GM12878 (cell line): ENCODE data around the gene RCCD1. TPM values are rescaled to one million over a fixed set of nuclear protein-coding genes. Genes with fewer than 3 reads are reported as not detected.
A peak's percentile ranks its signal among the peaks of the same experiment; 100 is the strongest.

Experiments
- ATF7 ChIP-seq: fragments of 450-650 bp; IDR thresholded peaks from 2 replicates; pipeline ENCODE4 v1.6.1; 2016; ENCODE audit warnings: low read depth, mild to moderate bottlenecking
- BCL11A ChIP-seq: IDR thresholded peaks from 2 replicates; pipeline ENCODE4 v1.6.1; 2011; ENCODE audit warnings: low read depth, low read length
- PRDM15 ChIP-seq: fragments of 450-650 bp; formaldehyde crosslinking; IDR thresholded peaks from 2 replicates; pipeline ENCODE4 v1.4.0; 2020; ENCODE audit warnings: mild to moderate bottlenecking, moderate library complexity
- ZNF384 ChIP-seq: IDR thresholded peaks from 2 replicates; pipeline ENCODE4 v1.6.1; 2012; ENCODE audit warnings: low read depth, mild to moderate bottlenecking, low read length, improper control_type of control experiment, borderline replicate concordance
- ZNF592 ChIP-seq: fragments of 450-650 bp; IDR thresholded peaks from 2 replicates; pipeline ENCODE4 v1.6.1; 2017; ENCODE audit warnings: mild to moderate bottlenecking, moderate library complexity
- ZNF622 ChIP-seq: fragments of 450-650 bp; IDR thresholded peaks from 2 replicates; pipeline ENCODE4 v1.6.1; 2017; ENCODE audit warnings: mild to moderate bottlenecking, inconsistent platforms
- ZSCAN29 ChIP-seq: fragments of 450-650 bp; IDR thresholded peaks from 2 replicates; pipeline ENCODE4 v1.6.1; 2017; ENCODE audit warnings: mild to moderate bottlenecking, moderate library complexity
- polyA plus RNA-seq, 11 experiments: library from polyadenylated mRNA; depleted of rRNA in 4 of 11; unstranded in 6 of 11; stranded (reverse) in 5 of 11; fragments of >200 nt; fragmentation: Nextera tagmentation in 4 of 11; fragmentation: Illumina TruSeq in 1 of 11; extraction: Ambion mirVana in 4 of 11; extraction: Trizol in 1 of 11; gene quantifications; 1 replicate in 1 of 11; 2 replicates in 10 of 11; pipeline versions ENCODE4 v1.2.1 to v1.2.3, GENCODE V29; 2011 to 2016; ENCODE audit warnings: inconsistent platforms in 2 of 11, missing spikeins in 2 of 11, low read depth in 1 of 11
- total RNA-seq, 4 experiments: library from RNA; depleted of rRNA in 3 of 4; stranded (reverse); fragments of >200 nt in 3 of 4; fragmentation: Illumina TruSeq in 1 of 4; extraction: Trizol in 1 of 4; gene quantifications; 2 replicates each; pipeline versions ENCODE4 v1.2.1 to v1.2.3, GENCODE V29; 2013 to 2021

Gene RCCD1
- total and polyA plus RNA-seq, 10 of the 15 experiments (the other 5 are each of a cell fraction or from before 2014, with no cell fraction given) = 5.2 to 30.4 (median 20.9) TPM

- TF ChIP-seq PRDM15 (CRISPR knock-in tag) = no peak
- TF ChIP-seq ZNF622 = no peak
- TF ChIP-seq ZSCAN29 = no peak
- TF ChIP-seq ATF7 = peak; percentile 73
- no peak for TF ChIP-seq ZNF592
- TF ChIP-seq BCL11A = no peak
- TF ChIP-seq ZNF384 = no peak
Measured at GRCh38 chr15:90986790-90987507, 32.3 kb downstream of the RCCD1 start (continued).
